ENCODE results near the gene CALML5.

Gene CALML5

DNA sequence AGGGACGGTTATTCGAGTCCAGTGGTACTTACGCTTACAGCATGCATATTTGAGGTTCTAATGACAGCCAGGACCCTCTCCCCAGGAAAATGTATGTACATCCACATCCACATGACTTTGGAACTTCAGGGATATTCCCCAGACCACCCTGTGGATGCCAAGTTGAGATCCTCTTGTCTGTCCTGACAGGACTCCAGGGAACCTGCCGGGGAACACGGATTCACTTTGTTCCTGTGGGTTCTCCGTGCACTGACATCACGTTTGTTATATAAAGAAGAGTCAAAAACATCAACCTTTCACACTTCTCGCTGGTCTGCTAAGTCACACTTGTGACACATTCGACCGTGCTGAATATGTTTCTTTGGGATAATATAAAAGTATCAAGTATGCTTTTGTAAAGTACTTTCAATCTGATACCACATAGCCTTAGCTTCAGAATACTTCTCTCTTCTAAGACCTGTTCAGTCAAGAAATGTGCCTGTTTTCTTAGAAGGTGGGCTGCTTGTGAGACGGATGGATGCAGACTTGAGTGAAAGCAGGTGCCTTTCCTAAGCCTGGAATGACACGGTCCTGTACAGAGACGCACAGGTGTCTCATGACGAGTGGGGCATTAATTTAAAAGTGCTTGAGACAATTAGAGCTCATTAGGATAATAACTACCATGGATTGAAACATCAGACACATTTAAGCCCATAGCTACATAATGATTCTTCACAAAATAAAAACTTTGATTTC lies 38.7 kb downstream of the CALML5 start:
- no peak for DNase-seq

DNA sequence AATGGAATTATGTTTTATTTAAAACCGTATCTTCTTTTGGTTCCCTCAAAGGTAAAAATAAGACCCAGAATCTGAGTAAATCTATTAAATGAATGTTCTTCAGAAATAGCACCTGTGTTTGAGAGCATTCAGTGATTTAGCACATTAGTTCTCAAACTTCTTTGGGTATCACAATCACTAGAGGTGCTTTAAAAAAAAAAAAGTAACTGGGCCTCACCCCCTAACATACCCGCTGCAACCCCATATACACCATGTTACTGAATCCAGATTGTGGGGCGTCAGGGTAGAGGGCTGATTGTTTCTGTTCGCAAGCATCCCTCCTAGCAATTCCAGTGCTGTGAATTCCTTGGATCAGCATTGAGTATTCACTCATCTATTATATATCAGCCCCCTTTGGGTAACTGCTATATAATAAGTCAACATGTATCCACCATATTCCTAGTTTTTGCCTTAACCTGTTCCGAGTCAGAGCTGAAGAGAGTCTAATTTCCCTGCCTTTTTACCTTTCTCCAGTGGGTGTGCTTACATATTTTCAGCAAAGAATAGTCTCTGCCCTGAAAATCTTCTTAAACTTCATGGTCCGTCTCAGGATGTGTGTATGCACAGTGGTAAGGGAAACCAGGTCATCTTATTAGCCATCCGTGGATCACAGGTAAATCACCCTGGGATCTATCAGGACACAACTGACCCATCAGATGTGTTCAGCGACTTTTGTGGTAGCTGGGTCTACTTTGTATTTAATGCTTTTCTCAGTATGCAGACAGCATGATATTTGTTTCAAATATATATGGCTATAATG lies 40.2 kb downstream of the CALML5 start:
- no peak for DNase-seq

DNA sequence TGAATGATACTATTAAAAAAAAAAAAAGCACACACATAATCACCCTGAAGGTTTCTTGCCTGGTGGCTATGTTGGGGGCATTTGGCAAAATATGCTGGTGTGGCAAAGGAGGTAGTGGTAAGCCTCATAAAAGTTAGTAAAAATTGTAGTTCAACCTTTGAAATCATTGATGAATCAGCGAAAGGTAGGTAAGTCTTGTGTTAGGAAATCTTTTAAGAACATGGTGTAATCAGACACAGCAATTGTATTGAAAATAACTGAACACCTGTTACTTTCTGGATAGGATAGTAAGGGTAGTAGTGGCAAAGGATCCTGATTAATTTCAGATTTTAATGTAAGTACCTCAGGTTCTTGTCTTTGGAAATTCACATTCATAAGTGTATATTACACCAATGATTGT lies 40.9 kb downstream of the CALML5 start:
- DNase-seq: no peak

DNA sequence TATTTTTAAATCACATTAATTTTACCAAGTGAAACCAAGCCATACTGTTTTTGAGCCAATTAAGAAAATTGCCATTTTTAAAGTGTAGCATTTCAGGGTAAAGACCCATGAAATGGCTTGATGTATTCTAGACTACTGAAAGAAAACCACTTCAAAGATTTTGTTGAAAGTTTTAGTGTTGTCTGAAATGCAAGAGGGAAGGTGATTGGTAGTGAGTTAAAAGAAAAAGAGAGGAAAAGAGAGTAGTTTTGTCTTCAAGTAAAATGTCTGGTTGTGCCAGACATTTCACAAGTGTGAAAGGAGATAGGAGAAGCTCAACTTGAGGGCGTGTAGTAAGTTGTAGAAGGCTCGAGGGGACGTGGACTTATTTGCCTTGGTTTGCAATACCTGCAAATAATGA lies 41.6 kb downstream of the CALML5 start:
- peak; percentile 16 for DNase-seq

DNA sequence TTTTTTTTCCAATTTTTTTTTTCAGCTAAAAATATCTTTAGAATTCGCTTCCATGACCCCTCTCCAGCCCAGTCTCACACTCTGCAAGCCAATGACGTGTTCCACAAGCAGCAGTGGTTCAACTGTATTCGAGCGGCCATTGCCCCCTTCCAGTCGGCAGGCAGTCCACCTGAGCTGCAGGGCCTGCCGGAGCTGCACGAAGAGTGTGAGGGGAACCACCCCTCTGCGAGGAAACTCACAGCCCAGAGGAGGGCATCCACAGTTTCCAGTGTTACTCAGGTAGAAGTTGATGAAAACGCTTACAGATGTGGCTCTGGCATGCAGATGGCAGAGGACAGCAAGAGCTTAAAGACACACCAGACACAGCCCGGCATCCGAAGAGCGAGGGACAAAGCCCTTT lies 42.8 kb downstream of the CALML5 start:
- no peak for DNase-seq

DNA sequence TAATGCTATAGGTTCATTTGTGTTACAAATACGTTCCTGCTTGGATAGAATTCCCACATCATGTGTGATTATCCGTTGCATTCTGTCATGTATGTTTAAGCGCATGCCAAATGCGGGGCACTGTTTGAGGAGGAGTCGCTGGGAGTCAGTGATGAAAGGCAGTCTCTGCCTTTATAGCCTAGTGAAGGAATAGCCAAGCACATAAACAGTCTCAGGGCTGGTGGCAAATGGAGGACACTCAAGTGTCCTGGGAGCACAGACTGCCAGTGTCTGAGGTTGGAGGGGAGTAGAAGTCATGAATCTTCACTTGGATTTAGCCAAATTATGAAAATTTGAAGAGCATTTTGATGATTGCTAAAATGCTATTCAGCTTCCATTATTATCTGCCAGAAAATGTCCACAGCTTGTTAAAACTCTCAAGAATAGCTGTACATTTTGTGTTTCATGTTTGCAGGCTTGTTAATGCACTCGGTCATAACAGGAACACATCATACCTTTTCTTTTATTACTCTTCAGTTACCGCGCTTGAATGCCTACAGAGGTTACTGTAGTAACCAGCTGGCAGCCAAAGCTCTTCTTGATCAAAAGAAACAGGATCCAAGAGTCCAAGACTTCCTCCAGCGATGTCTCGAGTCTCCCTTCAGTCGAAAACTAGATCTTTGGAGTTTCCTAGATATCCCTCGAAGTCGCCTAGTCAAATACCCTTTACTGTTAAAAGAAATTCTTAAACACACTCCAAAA lies 45.5 kb downstream of the CALML5 start:
- no peak for DNase-seq

DNA sequence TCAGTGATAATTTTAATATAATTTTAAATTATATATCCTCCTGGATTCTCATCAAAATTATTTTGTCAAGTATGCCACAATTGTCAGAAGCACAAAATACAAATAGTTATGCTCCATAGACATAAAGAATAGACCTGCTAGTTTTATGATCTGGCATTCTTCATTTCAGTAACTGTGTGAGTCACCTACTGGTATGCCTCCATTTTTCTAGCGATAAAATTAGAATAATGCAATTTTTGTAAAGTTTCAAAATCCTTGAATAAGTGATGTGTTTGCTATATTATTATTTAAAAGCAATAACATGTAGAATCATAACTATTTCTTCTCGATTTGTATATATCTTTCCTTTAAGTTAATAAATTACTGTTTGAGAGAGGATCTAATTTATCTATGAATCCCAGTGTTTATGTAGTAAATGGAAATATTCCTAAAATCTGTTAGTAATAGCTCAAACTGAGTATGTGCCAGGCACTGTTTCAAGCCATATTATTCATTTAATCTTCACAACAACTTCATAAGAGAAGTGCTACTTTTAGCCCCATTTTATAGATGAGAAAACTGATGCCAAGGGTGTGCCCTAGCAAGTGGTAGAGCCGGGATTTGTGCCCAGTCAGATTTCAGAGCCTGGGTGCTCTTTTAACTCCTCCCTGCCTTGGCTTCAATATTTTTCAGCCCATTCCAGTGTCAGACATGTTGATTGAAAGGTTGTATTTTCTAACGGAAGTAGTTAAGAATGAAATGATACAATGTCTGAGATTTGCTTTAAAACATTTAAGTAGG lies 48.6 kb downstream of the CALML5 start:
- DNase-seq: no peak

DNA sequence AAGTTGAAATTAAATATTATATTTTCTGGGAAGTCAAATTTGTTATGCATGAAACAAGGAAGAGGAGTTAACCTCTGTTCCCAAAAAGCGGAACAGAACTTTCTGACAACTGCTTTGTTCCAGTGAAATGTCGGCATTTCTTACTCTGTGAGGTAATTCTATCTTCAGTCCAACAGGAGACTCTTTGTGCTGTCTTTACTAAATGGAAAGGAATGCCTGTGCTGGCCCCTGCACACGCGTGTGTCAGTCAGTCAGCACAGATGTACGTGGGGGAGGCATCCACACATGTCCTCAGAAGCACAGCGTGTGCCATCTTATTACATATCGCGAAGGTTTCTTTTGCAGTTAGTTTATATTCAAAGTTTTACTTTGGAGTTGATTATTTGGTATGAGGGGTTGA lies 49.5 kb downstream of the CALML5 start:
- DNase-seq: no peak

DNA sequence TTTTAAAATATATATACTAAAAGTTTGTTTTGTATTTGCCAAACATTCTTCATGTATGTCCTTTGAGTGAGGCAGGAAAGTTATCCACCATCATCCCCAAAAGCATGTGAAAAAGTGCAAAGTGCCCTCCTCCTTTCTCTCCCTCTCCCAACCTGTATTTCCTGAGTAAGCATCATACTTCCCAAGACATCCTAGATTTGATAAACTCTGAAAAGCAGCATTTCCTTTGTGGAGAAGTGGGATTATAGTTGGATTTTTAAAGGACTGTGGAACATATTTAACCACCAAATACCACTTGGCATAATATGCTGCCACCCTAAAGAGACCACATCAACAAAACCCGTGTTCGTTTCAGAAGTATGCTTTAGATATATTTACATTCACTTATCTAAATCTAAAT lies 50.1 kb downstream of the CALML5 start:
- no peak for DNase-seq

Measured in CD4-positive, alpha-beta T cell treated with Interleukin-21 for 1 hour (primary cell).